Right hindlimb (tissue), 1 donor: Measurements from ENCODE around the gene CALHM1.
A peak's percentile ranks its signal among the peaks of the same experiment; 100 is the strongest.

Experiments used
- DNase-seq: peaks from one replicate; pipeline ENCODE4 v3.0.0-alpha.2; 2018

Gene CALHM1

DNA sequence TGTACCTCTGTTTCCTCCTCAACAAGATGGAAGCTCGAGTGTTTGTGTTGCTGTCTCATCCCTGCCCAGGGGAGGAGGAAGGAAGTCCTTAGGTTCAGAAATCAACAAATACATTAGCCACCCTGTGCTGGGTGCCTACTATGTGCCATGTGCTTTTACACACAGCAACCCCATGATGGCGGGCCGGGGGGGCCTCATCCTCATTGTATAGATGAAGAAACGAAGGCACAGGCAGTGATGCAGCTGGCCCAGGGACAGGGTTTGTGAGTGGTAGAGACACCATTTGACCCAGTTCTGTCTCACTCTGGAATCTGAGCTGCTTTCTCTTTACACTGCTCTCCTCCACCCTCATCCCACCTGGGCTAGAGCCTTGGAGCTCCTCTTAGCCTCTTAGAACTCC is 4.7 kb downstream of the CALHM1 start:
- no peak for DNase-seq

DNA sequence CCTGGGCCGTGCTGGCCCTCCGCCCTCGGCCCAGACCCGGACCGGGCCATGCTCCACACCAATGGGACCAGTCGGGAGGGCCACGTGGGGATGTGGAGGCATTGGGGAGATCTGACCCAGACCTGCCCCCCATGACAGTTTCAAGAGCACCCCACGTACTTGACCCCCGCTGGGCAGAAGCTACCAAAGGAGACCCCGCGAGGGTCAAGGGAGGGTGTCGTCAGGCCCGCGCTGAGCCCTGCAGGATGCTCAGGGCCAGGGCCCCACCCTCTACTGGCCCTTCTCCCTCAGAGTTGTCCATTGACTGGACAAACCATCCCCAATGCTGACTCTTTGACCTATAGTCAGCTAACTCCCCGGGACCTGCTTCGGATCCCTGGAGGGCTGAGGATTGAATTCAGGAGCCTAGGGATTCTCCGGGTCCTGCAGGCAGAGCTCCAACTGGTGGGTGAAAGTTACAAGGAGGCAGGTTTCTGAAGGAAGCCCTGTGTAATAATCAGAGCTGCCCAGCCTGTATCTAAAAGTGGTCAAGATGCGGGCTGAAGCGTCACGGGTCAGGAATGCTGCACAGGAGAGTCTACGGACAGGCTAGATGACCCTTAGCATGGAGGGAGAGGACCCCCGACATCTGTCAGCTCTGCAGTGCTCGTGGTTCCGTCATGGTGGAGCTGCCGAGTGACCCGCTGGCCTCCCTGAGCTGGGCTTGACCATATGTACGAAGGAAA is 6.0 kb downstream of the CALHM1 start:
- DNase-seq: no peak

DNA sequence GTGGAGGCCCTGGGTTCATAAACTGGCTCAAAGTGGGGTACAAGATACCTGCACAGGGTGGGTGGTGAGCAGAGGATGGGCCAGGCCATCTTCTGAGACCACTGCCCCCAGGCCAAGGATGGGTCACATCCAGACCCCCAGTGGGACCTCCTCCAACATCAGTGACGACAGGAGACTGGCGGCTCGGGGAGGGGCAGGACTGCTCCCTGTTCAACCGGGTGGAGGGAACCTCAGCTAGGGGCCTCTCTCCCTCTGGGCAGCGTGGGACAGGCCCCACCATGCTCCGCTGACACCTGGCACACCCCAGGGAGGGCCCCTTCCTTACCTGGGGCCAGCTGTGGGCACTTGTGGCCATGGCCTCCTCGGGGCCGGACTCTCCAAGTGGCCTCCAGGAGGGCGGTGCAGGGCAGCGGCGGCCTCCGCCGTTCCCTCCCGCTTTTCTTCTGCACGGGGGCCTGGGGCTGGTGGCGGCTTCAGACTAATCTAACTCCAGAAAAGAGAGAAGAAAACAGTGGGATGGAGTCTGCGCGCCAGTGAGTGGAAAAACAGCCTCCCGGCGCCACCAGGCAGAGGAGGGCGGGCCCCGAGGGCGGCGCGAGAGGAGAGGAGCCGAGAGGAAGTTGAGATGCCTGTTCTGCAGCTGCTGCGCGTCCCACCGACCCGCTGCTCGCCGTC is 6.7 kb downstream of the CALHM1 start, which contains the start of gene CALHM2:
Gene CALHM2 (minus strand): TSS at position 540 of the 675 bp plus-strand sequence. CDS start 2,429 bp downstream, outside the sequence.
- peak; percentile 89 for DNase-seq

- peak; percentile 49 for DNase-seq
Observed at GRCh38 chr10:103451091-103451813, 7.4 kb downstream of the CALHM1 start.

GRCh38 chr10:103450201-103450695 is 8.5 kb downstream of the CALHM1 start:
- no peak for DNase-seq

DNA sequence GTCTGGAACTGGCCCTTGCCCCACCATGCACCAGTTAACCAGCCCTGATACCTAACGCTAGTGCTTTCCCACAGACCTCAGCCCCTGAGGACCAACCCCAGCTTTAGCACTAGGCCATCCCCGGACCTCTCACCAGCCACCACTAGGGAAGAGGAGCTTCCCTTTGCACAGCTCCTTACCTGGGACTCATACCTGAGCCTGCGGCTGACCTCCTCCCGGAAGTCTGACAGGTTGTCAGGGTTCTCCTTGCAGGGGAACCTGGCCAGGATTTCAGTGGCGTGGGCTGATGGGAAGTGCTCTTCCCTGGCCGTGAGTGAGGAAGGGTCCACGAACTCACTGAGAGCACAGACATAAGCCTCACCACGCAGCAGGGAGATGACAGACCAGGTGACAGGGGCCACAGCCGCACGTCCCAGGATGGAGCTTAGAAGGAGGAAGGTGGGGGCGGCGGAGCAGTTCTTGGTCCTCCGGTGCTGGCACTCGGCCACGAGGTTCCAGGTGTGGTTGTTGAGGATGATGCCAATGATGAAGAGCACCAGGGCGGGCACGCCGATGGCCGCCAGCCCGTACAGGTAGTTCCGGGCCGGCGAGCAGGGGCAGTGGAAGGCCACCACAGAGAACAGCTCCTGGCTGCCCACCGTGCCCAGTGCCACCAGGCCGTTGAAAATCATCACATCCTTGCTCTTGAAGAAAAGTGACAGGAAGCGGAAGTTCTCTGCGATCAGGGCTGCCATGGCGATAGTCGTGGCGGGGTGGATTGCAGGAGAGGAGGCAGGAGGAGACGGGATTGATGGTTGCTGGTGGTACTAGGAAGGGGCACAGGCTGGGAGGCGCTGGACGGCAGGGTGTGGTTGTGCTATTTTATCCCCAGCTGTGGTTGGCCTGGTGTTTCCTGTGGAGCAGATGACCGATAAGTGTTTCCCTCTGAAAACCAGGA is 9.2 kb downstream of the CALHM1 start:
- no peak for DNase-seq

DNA sequence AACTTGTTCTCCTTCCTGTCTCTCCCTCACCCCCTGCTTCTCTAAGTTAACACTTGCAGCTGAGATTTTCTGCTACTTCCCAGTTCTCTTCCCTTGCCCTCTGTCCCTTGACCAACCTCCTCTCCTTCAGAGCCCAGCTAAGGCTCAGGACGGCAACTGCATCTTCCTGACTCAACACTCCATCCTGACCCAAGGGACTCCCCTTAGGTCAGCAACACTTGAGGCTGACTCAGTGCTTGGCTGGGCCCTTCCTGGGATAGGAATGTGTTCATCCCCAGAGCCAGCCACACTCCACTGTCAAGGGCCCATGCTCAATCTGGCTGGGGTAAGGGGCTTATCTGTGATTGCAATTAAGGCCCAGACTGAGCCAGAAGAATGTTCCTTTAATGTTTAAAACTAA is 10.0 kb downstream of the CALHM1 start:
- DNase-seq: no peak

GRCh38 chr10:103447187-103447586 is 11.5 kb downstream of the CALHM1 start:
- DNase-seq: no peak

- DNase-seq: no peak
Observed at GRCh38 chr10:103445767-103446567, 12.7 kb downstream of the CALHM1 start.

- no peak for DNase-seq
Observed at GRCh38 chr10:103445366-103445765, 13.3 kb downstream of the CALHM1 start.

- DNase-seq: no peak
Observed at GRCh38 chr10:103444478-103444877, 14.2 kb downstream of the CALHM1 start.

- DNase-seq: no peak
Observed at GRCh38 chr10:103443475-103444185, 15.1 kb downstream of the CALHM1 start.

DNA sequence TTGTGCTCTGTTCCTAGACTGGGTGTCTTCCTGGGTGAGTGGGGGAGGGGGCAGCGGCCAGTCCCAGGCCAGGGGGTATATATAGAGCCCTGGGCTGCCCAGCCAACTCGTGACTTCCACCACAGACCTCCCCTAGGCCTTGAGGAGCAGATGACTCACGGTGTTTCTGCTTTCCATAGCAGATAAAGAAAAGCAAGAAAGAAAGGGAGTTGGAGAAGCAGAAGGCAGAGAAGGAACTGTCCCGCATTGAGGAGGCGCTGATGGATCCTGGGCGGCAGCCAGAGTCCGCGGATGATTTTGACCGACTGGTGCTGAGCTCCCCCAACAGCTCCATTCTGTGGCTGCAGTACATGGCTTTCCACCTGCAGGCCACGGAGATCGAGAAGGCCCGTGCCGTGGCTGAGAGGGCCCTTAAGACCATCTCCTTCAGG is 16.7 kb downstream of the CALHM1 start:
- DNase-seq: no peak

DNA sequence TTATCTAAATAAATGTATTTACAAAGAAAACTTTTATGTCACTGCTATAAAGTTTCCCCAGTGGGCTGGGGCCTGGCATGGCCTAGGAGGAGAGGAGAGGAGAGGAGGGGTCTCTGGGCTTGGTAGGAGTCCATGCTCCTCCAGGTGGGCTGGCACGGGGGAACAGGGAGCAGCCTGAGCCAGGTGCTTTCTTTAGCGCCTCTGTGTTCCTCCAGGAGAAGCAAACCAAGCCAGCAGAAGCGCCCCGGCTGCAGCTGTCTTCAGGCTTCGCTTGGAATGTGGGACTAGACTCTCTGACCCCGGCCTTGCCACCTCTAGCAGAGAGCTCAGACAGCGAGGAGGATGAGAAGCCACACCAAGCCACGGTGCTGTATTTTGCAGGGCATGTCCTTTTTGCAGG is 17.1 kb downstream of the CALHM1 start:
- DNase-seq: no peak

DNA sequence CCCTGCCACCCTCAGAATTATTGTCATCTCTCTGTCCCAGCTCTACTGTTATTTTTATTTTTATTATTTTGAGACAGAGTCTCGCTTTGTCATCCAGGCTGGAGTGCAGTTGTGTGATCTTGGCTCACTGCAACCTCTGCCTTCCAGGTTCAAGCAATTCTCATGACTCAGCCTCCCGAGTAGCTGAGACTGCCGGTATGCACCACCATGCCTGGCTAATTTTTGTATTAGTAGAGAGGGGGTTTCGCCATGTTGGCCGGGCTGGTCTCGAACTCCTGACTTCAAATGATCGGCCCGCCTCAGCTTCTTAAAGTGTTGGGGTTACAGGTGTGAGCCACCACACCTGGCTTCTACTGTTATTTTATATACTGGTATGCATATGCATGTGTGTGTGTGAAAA is 17.5 kb downstream of the CALHM1 start:
- no peak for DNase-seq

DNA sequence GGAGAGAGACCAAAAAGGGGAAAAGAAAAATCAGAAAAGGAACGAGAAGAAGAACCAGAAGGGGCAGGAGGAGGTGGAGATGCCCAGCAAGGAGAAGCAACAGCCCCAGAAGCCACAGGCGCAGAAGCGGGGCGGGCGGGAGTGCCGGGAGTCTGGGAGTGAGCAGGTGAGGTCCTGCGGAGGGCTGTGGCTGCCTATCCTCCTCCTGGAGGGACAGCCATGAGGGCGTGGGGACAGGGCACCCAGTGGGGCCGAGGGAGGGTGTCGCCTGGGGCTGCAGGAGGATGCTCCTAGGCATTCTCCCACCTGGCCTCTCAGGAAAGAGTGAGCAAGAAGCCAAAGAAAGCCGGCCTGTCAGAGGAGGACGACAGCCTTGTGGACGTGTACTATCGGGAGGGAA is 18.3 kb downstream of the CALHM1 start:
- DNase-seq: no peak

- DNase-seq: no peak
Observed at GRCh38 chr10:103439776-103440175, 18.9 kb downstream of the CALHM1 start.

DNA sequence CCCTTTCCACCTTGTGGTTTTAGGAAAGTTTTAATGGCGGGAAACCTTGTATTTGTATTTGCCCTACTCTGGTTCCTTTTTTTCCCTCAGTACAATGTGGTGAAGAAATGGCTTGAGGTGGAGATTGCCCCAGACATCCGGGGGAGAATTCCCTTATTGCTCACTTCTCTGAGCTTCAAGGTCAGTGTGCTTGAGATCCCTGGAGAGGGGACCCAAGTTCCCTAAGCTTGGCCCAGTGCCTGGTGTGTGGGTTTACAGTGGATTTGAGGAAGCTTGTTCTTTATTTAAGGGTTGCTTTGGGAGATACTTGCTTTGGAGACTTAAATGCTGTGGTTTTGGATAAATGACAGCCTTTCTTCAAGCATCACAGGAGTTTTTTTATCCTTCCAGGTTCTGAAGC is 24.8 kb downstream of the CALHM1 start:
- DNase-seq: no peak

GRCh38 chr10:103431902-103432301 is 26.8 kb downstream of the CALHM1 start:
- no peak for DNase-seq

DNA sequence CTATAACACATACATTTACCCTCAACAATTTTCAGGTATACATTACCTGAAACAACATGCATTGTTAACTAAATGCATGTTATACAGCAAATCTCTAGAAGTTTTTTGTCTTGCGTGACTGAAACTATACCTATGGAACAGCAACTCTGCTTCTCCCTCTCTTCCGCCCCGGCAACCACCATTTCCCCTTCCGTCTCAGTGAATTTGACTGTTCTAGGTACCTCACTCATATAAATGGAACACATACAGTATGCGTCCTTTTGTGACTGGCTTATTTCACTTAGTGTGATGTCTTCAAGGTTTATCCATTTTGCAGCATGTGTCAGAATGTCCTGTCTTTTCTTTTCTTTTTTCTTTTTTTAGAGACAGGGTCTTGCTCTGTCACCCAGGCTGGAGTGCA is 29.1 kb downstream of the CALHM1 start:
- DNase-seq: no peak
